GM12891 (cell line): Measurements from ENCODE around the gene HMGN4.

ENCODE experiments used
- PAX5 ChIP-seq: IDR thresholded peaks from 2 replicates; pipeline ENCODE4 v1.6.1; 2011; ENCODE audit warnings: low read length, moderate library complexity, mild to moderate bottlenecking; ENCODE audit not compliant: insufficient read depth, severe bottlenecking
- POLR2A ChIP-seq: IDR thresholded peaks from 2 replicates; pipeline ENCODE4 v1.6.1; 2011; ENCODE audit warnings: low read depth, low read length, control low read depth
- POLR2AphosphoS5 ChIP-seq: IDR thresholded peaks from 2 replicates; pipeline ENCODE4 v1.6.1; 2011; ENCODE audit warnings: low read depth, low read length, control low read depth

DNA sequence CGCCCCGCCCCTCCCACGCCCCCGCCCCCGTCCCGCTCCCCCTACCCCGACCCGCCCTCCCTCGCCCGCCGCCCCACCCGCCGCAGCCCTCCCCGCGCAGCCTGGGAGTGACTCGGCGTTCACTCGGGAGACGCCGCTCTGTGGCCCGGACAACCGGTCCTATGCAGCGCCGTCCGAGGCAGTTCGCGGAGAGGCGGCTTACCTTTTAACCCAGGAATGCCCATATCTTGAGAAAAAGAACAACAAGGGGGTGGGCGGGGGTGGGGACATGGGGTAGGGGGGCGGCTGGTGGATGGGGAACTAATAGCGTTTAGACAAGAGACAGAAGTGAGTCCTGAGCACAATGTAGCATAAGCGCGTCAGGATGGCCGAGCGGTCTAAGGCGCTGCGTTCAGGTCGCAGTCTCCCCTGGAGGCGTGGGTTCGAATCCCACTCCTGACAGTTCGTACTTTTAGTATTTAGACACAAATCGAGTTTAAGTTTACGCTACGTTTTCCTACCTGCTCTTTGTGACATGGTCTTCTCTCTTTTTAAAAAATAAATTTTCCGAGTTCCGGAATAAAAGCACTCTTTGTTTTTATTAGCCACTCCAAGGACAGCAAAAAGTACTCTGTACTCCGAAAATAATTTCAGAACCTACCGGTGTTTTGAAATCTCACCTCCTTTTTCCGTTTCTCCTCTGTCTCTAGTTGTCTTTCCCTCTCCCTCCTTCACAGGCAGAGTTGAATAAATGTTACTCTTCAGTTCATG lies 17.1 kb upstream of the HMGN4 start:
- no peak for TF ChIP-seq POLR2A
- no peak for TF ChIP-seq POLR2AphosphoS5
- TF ChIP-seq PAX5 = no peak
